Esophagus squamous epithelium (tissue), 5 donors: ENCODE measurements around the gene PRKCB. TPM values are rescaled to one million over a fixed set of nuclear protein-coding genes. Genes with fewer than 3 reads are reported as not detected.

ENCODE experiments used
- DNase-seq: peaks from one replicate; lab custom pipeline; 2025; lab: John Stamatoyannopoulos, UW
- H3K27ac ChIP-seq, 4 donors: fragments of 200-600 bp; sonication (generic); one replicate each; pipeline ENCODE4 v1.5.1; 2016 to 2019; ENCODE audit warnings: mild to moderate bottlenecking in 1 of 4
- H3K27me3 ChIP-seq, 4 donors: fragments of 200-600 bp; sonication (generic); 1 replicate in 3 of 4; 2 replicates in 1 of 4; pipeline versions ENCODE4 v1.5.1 to v1.6.0; 2017 to 2021; ENCODE audit warnings: antibody characterized with exemption in 1 of 4
- H3K36me3 ChIP-seq, 3 donors: fragments of 200-600 bp; sonication (generic); one replicate each; pipeline ENCODE4 v1.5.1; 2016 to 2019
- H3K4me1 ChIP-seq, 3 donors: fragments of 200-600 bp; sonication (generic); one replicate each; pipeline ENCODE4 v1.5.1; 2017 to 2019
- H3K4me3 ChIP-seq, 4 donors: fragments of 200-600 bp; sonication (generic); 1 replicate in 3 of 4; 2 replicates in 1 of 4; pipeline ENCODE4 v1.5.1; 2016 to 2019; ENCODE audit warnings: mild to moderate bottlenecking in 2 of 4, moderate library complexity in 1 of 4
- H3K9me3 ChIP-seq, 3 donors: fragments of 200-600 bp; sonication (generic); one replicate each; pipeline ENCODE4 v1.5.1; 2016 to 2019
- POLR2A ChIP-seq, 4 donors: fragments of 450-650 bp; IDR thresholded peaks; one replicate each; pipeline ENCODE4 v1.6.1; 2017; ENCODE audit warnings: antibody characterized with exemption in 4 of 4, mild to moderate bottlenecking in 4 of 4, moderate library complexity in 3 of 4
- WGBS, 2 donors: methylation state at CpG; one replicate each; pipeline ENCODE4 v1.1.5; 2018; 5-methylcytosine and 5-hydroxymethylcytosine counted together
- intact Hi-C: fragments of 100-400 bp; cut with DNase I; formaldehyde crosslinking; loops from one replicate; pipeline ENCODE4 v1.15.0; 2022
- total RNA-seq, 4 donors: library from RNA; depleted of rRNA; stranded (reverse); fragments of >200 nt; gene quantifications; one replicate each; pipeline ENCODE4 v1.1.0, GENCODE V29; 2016
- TF ChIP-seq, protein P1 (sequence below), 6 experiments: fragments of 450-650 bp in 4 of 6; fragments of 200-600 bp in 2 of 6; sonication (generic) in 2 of 6; IDR thresholded peaks; one replicate each; pipeline ENCODE4 v1.5.1; 2016 to 2019; ENCODE audit warnings: antibody characterized with exemption in 6 of 6, mild to moderate bottlenecking in 4 of 6, moderate library complexity in 4 of 6
- donor health status: DM: yes; HTN: yes; CAD: no.

Gene PRKCB
- total RNA-seq, 4 donors from 2014 or later = 0.38 to 4.0 (median 1.7) TPM

DNA sequence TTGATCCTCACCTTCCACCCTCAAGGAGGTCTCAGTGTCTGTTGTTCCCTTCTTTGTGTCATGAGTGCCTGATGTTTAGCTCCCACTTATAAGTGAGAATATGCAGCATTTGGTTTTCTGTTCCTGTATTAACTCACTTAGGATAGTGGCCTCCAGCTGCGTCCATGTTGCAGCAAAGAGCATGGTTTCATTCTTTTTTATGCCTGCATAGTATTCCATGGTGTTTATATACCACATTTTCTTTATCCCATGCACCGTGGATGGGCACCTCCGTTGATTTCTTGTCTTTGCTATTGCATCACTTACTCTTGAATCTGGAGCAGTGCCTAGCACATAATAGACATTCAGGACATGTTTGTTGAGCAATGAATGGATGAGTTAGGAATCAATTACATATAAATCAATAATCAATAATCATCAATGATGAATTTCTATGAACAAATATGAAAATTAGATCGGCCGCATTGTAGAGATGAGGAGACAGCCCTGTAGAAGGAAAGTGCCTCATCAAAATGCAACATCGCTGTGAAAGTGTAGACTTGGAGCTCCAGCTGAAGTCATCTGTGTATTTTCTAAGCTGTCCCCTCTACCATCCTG is 129.5 kb downstream of the PRKCB start:
- no peak for DNase-seq
- Histone ChIP-seq H3K27ac (no peak overlapping the region), H3K9me3 (no peaks in the 10 kb centered on the region), H3K4me1 (no peaks in the 10 kb centered on the region), H3K27me3 (no peaks in the 10 kb centered on the region), H3K36me3 (no peaks in the 10 kb centered on the region), H3K4me3 (no peak overlapping the region)
- 82 to 84% methylated on average over 6 of the region's 6 CpGs for WGBS, 2 donors
- TF ChIP-seq, protein P1, sequence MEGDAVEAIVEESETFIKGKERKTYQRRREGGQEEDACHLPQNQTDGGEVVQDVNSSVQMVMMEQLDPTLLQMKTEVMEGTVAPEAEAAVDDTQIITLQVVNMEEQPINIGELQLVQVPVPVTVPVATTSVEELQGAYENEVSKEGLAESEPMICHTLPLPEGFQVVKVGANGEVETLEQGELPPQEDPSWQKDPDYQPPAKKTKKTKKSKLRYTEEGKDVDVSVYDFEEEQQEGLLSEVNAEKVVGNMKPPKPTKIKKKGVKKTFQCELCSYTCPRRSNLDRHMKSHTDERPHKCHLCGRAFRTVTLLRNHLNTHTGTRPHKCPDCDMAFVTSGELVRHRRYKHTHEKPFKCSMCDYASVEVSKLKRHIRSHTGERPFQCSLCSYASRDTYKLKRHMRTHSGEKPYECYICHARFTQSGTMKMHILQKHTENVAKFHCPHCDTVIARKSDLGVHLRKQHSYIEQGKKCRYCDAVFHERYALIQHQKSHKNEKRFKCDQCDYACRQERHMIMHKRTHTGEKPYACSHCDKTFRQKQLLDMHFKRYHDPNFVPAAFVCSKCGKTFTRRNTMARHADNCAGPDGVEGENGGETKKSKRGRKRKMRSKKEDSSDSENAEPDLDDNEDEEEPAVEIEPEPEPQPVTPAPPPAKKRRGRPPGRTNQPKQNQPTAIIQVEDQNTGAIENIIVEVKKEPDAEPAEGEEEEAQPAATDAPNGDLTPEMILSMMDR (IDR thresholded peaks at IDR 0.05) = no peak
- TF ChIP-seq POLR2A (IDR thresholded peaks at IDR 0.05) = no peak
- intact Hi-C loops = no loop called here

DNA sequence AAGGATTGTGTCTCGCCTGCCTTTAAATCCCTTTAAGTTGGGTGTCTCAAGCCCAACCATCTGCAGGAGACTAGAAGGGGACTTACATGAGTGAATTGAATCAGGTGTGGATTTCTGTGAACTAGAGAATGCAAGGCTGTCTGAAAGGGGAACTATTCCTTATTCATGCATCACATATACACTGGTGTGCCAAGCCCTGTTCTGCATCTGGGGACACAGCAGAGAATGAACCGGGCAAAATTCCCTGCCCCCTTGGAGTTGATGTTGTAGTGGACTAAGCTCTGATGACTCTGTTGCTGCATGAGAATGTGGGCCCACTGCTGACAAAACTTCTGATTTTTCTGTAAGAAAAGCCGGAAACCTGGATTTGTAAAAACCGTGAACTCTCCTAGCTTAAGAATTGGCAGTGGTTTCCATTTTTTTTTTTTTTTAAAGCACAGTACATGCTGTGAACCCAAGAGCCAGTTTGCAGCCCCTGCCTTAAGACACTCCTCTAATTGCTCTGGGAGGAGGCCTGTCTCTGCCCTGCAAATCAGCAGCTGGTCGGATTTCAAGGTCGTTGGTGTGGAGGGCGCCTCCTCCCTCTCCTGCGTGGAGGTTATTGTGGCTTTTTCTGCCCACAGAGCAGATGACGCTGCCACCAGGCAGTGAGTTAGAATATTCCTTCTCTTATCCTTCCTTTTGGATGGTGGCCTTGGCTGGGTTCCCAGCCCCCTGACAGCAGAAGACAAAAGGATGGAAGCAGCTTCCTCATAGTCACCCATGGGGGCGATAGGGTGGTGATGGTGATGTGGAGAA is 131.0 kb downstream of the PRKCB start:
- Histone ChIP-seq H3K4me3 (no peak overlapping the region), H3K27me3 (no peaks in the 10 kb centered on the region), H3K27ac (no peak overlapping the region), H3K4me1 (no peaks in the 10 kb centered on the region), H3K9me3 (no peaks in the 10 kb centered on the region), H3K36me3 (no peaks in the 10 kb centered on the region)
- WGBS, 2 donors = 40 to 61% methylated on average over 8 to 9 of the region's 10 CpGs
- intact Hi-C loops = no loop called here
- DNase-seq = no peak
- TF ChIP-seq POLR2A (IDR thresholded peaks at IDR 0.05) = no peak
- TF ChIP-seq, protein P1 (IDR thresholded peaks at IDR 0.05) = no peak

DNA sequence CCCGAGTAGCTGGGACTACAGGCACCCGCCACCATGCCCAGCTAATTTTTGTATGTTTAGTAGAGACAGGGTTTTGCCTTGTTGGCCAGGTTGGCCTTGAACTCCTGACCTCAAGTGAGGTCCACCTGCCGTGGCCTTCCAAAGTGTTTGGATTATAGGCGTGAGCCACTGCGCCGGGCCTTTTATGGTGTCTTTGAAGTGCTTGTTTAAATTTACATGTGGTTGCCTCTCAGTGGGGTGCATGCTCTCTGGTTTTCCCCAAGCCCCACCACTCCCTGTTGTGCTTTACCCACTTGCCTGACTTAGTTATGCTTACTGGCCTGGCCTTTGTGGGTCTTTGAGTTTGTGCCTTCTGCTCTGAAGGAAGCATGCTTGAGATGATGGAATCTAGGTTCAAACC is 132.0 kb downstream of the PRKCB start:
- intact Hi-C loops = no loop called here
- no peaks in the 10 kb centered on the region for H3K36me3 ChIP-seq
- no peaks in the 10 kb centered on the region for H3K4me1 ChIP-seq
- no peaks in the 10 kb centered on the region for H3K27me3 ChIP-seq
- H3K9me3 ChIP-seq = no peaks in the 10 kb centered on the region
- WGBS, 2 donors = 66 to 68% methylated on average over 5 of the region's 6 CpGs
- no peak overlapping the region for H3K4me3 ChIP-seq
- no peak overlapping the region for H3K27ac ChIP-seq
- DNase-seq = no peak
- TF ChIP-seq POLR2A (IDR thresholded peaks at IDR 0.05) = no peak
- TF ChIP-seq, protein P1 (IDR thresholded peaks at IDR 0.05) = no peak

DNA sequence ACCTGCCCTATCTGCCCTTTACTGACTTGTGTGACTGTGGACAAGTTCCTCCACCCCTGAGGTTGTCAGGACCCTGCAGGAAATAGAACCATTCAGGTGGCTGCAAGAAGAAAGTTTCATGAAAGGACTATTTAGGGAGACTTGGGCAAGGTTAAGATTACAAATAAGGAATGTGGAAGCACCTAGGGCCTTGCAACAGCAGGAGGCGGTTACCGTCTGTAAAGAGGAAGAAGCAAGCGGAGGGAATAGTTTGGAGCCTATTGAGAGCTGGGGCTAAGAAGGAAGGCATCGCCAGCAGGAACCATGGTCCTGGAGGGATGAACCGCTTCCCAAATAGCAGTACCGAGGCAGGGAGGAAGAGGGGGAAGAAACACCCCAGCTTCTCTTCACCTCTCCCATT is 132.4 kb downstream of the PRKCB start:
- Histone ChIP-seq H3K4me3 (no peak overlapping the region), H3K27me3 (no peaks in the 10 kb centered on the region), H3K4me1 (no peaks in the 10 kb centered on the region), H3K36me3 (no peaks in the 10 kb centered on the region), H3K27ac (no peak overlapping the region), H3K9me3 (no peaks in the 10 kb centered on the region)
- TF ChIP-seq POLR2A (IDR thresholded peaks at IDR 0.05) = no peak
- TF ChIP-seq, protein P1 (IDR thresholded peaks at IDR 0.05) = no peak
- 77 to 81% methylated on average over 6 of the region's 6 CpGs for WGBS, 2 donors
- DNase-seq = no peak
- intact Hi-C loops = no loop called here
